ENCODE results near the gene MAPT.

The MAPT gene

GRCh38 chr17:45920083-45920482, 25.7 kb downstream of the MAPT start:
- DNase-seq (ENCODE audit: extremely low read depth, low read depth): no peak
- no peak for TF ChIP-seq CTCF (IDR thresholded peaks at IDR 0.05; ENCODE audit: low read depth, low read length, missing control alignments)
- H3K4me3 ChIP-seq (replicated peaks; ENCODE audit: low read depth, low read length): no peak overlapping the region

GRCh38 chr17:45923511-45924268, 29.3 kb downstream of the MAPT start:
- TF ChIP-seq CTCF (IDR thresholded peaks at IDR 0.05; ENCODE audit: low read depth, low read length, missing control alignments): no peak
- DNase-seq (ENCODE audit: extremely low read depth, low read depth): no peak
- no peak overlapping the region for H3K4me3 ChIP-seq (replicated peaks; ENCODE audit: low read depth, low read length)

GRCh38 chr17:45924332-45924820, 30.0 kb downstream of the MAPT start:
- H3K4me3 ChIP-seq (replicated peaks; ENCODE audit: low read depth, low read length): no peak overlapping the region
- TF ChIP-seq CTCF (IDR thresholded peaks at IDR 0.05; ENCODE audit: low read depth, low read length, missing control alignments): no peak
- DNase-seq (ENCODE audit: extremely low read depth, low read depth): no peak

- DNase-seq (ENCODE audit: extremely low read depth, low read depth): no peak
- TF ChIP-seq CTCF (IDR thresholded peaks at IDR 0.05; ENCODE audit: low read depth, low read length, missing control alignments): no peak
- no peak overlapping the region for H3K4me3 ChIP-seq (replicated peaks; ENCODE audit: low read depth, low read length)
These were observed 31.0 kb downstream of the MAPT start for GRCh38 chr17:45925311-45925710.

- DNase-seq (ENCODE audit: extremely low read depth, low read depth): no peak
- no peak overlapping the region for H3K4me3 ChIP-seq (replicated peaks; ENCODE audit: low read depth, low read length)
- no peak for TF ChIP-seq CTCF (IDR thresholded peaks at IDR 0.05; ENCODE audit: low read depth, low read length, missing control alignments)
These were observed 32.9 kb downstream of the MAPT start for GRCh38 chr17:45927247-45927646.

GRCh38 chr17:45929344-45929743, 35.0 kb downstream of the MAPT start:
- no peak for TF ChIP-seq CTCF (IDR thresholded peaks at IDR 0.05; ENCODE audit: low read depth, low read length, missing control alignments)
- H3K4me3 ChIP-seq (replicated peaks; ENCODE audit: low read depth, low read length): no peak overlapping the region
- no peak for DNase-seq (ENCODE audit: extremely low read depth, low read depth)

Measured in HFF-Myc (cell line).